GM18858 (cell line): Measurements from ENCODE around the gene GTF2E1.
"Not testable (repeated sequence)": the region's sequence is repeated elsewhere in the genome, so short reads cannot be mapped to it uniquely, and the experiment has no call there.

ENCODE experiments used
- ATAC-seq: cut with Tn5 transposase; IDR thresholded peaks from one replicate; pipeline ENCODE4 v1.9.1; 2021; ENCODE audit not compliant: unreplicated experiment

Gene GTF2E1

GRCh38 chr3:120742198-120742848, at the start of gene GTF2E1, which contains the start of gene RABL3:
GTF2E1 (plus strand) TSS chr3:120742744; CDS start chr3:120750553, 7,809 bp downstream.
RABL3 (minus strand) TSS chr3:120742516; CDS start chr3:120742507, 9 bp downstream.
- peak; percentile 98 for ATAC-seq

- no peak for ATAC-seq
These were observed 48.9 kb upstream of the GTF2E1 start for GRCh38 chr3:120693439-120694171.

- no peak for ATAC-seq
These were observed 43.2 kb upstream of the GTF2E1 start for GRCh38 chr3:120699333-120699732.

GRCh38 chr3:120705884-120706582, 36.5 kb upstream of the GTF2E1 start:
- no peak for ATAC-seq

GRCh38 chr3:120706950-120707349, 35.6 kb upstream of the GTF2E1 start:
- peak; percentile 33 for ATAC-seq

GRCh38 chr3:120708408-120708807, 34.1 kb upstream of the GTF2E1 start:
- ATAC-seq: peak; percentile 81

GRCh38 chr3:120710369-120710768, 32.2 kb upstream of the GTF2E1 start:
- ATAC-seq: no peak

- no peak for ATAC-seq
These were observed 29.3 kb upstream of the GTF2E1 start for GRCh38 chr3:120713262-120713661.

GRCh38 chr3:120719167-120719834, 23.2 kb upstream of the GTF2E1 start:
- not testable (repeated sequence) for ATAC-seq

- no peak for ATAC-seq
These were observed 15.8 kb upstream of the GTF2E1 start for GRCh38 chr3:120726791-120727190.

GRCh38 chr3:120730576-120731542, 11.7 kb upstream of the GTF2E1 start:
- no peak for ATAC-seq

GRCh38 chr3:120738006-120738405, 4.5 kb upstream of the GTF2E1 start:
- ATAC-seq: not testable (repeated sequence)

- ATAC-seq: no peak
These were observed 1.2 kb upstream of the GTF2E1 start for GRCh38 chr3:120741320-120741719.

GRCh38 chr3:120741837-120742197, 727 bp upstream of the GTF2E1 start:
- peak; percentile 17 for ATAC-seq

- ATAC-seq: peak; percentile 2
These were observed 363 bp downstream of the GTF2E1 start for GRCh38 chr3:120742849-120743365.

GRCh38 chr3:120743556-120744195, 1.1 kb downstream of the GTF2E1 start:
- no peak for ATAC-seq

- ATAC-seq: no peak
These were observed 2.9 kb downstream of the GTF2E1 start for GRCh38 chr3:120745466-120745865.

GRCh38 chr3:120749843-120750242, 7.3 kb downstream of the GTF2E1 start:
- ATAC-seq: peak; percentile 57

GRCh38 chr3:120752230-120752629, 9.7 kb downstream of the GTF2E1 start:
- no peak for ATAC-seq
